WERI-Rb-1 (cell line): ENCODE results near the gene PIGR.

Source experiments
- DNase-seq: peaks from one replicate; pipeline ENCODE4 v3.0.0-alpha.2; 2020
- H3K27ac ChIP-seq: fragments of 250-450 bp; sonication (Bioruptor Pico); 2 replicates; pipeline ENCODE4 v1.5.1; 2020; ENCODE audit warnings: mild to moderate bottlenecking, moderate library complexity
- H3K27me3 ChIP-seq: fragments of 250-450 bp; sonication (Bioruptor Pico); 2 replicates; pipeline ENCODE4 v1.5.1; 2021; ENCODE audit warnings: mild to moderate bottlenecking, low read depth, moderate library complexity; ENCODE audit not compliant: insufficient read depth, severe bottlenecking
- H3K36me3 ChIP-seq: fragments of 250-450 bp; sonication (Bioruptor Pico); 2 replicates; pipeline ENCODE4 v1.5.1; 2020; ENCODE audit warnings: mild to moderate bottlenecking, moderate library complexity
- H3K4me3 ChIP-seq: 2 replicates; pipeline ENCODE4 v1.5.1; 2011; ENCODE audit warnings: low read depth, mild to moderate bottlenecking, control low read depth, low read length
- H3K9me3 ChIP-seq: fragments of 250-450 bp; sonication (Bioruptor Pico); 2 replicates; pipeline ENCODE4 v1.5.1; 2021; ENCODE audit warnings: mild to moderate bottlenecking, moderate library complexity; ENCODE audit not compliant: severe bottlenecking
- CTCF ChIP-seq: IDR thresholded peaks from 2 replicates; pipeline ENCODE4 v1.5.1; 2011; ENCODE audit warnings: low read depth, mild to moderate bottlenecking, control low read depth, inconsistent platforms, low read length

Gene PIGR

DNA sequence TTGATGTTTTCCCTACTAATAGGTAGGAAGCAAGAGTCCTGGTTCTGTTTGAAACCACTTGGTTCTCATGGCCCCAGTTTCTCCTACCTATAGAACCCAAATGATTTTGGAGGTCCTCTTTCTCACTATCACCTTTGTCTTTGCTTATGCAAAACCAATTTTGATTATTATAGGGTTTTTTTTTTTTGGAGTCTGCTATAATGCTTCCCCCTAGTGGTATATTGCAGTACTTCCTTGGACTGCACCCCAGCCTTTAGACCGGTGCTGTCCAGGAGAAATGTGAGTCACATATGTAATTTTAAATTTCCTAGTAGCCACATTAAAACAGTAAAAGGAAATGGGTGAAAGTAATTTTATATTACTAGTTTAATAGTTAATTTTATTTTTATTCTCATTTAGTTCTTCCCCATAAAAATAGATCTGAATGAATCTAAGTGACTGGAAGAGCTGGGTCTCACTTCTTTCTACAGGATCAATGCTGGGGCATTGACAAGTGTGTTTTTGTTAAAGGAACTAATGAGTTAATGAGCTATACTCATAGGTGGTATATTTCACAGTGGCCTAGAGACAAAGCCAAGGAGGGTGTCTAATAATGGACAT lies 35.1 kb downstream of the PIGR start:
- DNase-seq: peak; percentile 58
- no peaks in the 10 kb centered on the region for H3K36me3 ChIP-seq
- no peak overlapping the region for H3K27ac ChIP-seq
- no peak overlapping the region for H3K4me3 ChIP-seq
- peaks cover 95% of the 10 kb centered on the region for H3K27me3 ChIP-seq
- peak; percentile 67 for TF ChIP-seq CTCF
- H3K9me3 ChIP-seq: peaks cover 5% of the 10 kb centered on the region

DNA sequence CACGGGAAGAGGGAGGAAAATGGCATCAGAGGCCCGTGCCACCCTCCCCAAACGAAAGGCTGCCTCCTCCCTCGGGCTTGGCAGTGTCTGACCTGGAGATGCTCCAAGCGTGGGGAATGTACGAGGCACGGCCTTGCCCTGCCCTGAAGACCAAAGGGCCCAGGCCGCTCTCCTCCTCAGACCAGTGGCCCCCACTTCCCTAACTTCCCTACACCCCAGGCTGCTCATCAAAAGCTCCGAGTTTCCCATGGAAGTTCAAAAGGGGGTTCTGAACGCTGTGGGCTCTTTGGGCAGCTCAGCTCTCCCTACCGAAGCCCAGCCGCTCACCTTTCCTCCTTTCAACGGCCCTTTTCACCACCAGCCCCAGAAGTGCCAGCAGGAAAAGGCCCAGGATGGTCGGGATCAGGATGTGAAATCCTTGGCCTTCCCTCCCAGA lies 36.4 kb downstream of the PIGR start:
- peak overlapping the region; percentile 45 for H3K4me3 ChIP-seq
- TF ChIP-seq CTCF: no peak
- no peak for DNase-seq
- peaks cover 95% of the 10 kb centered on the region for H3K27me3 ChIP-seq
- no peak overlapping the region for H3K27ac ChIP-seq
- H3K9me3 ChIP-seq: peaks cover 5% of the 10 kb centered on the region
- no peaks in the 10 kb centered on the region for H3K36me3 ChIP-seq

DNA sequence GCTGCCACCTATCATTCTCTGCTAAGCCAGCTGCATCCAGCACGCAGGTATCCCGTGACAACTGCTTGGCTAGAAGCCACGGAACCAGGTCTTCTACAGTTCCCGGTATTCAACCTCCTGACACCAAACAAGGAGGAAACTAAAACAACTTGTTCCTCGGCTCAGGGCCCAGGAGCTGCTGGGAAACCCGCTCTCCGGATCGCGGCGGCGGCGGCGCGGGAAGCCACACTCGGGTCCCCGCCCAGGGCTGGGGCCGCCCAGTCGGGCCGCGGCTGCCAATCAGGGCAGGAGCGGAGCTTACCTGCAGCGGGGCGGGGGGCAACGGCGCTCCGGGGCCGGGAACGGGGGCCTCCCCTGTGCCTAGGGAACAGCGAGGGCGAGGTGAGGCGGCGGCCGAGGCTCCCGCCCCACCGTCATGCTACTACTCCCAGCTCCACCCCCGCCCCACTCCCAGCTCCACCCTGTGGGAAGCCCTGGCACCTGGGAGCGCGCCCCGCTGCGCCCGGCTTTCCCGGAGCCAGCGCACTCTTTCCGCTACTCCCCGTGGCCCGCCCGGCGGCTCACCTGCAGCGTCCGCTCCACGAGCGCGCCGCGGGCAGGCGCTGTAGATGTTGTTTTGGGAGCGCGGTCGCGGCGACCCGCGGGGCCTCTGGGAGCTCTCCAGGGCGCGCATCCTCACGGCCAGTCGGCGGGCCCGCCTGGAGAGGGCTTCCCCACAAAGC lies 36.9 kb downstream of the PIGR start:
- DNase-seq: peak; percentile 77

GRCh38 chr1:206908038-206908437 lies 38.2 kb downstream of the PIGR start:
- H3K36me3 ChIP-seq: no peaks in the 10 kb centered on the region
- peaks cover 95% of the 10 kb centered on the region for H3K27me3 ChIP-seq
- H3K27ac ChIP-seq: no peak overlapping the region
- no peak overlapping the region for H3K4me3 ChIP-seq
- DNase-seq: no peak
- no peak for TF ChIP-seq CTCF
- peaks cover 5% of the 10 kb centered on the region for H3K9me3 ChIP-seq

More for the DNA sequence above, 36.9 kb downstream of the PIGR start:
- peak overlapping the region; percentile 45 for H3K4me3 ChIP-seq
- peaks cover 5% of the 10 kb centered on the region for H3K9me3 ChIP-seq
- TF ChIP-seq CTCF: peak; percentile 34; the same call in 1 of the 2 replicates
- H3K36me3 ChIP-seq: no peaks in the 10 kb centered on the region
- peaks cover 95% of the 10 kb centered on the region for H3K27me3 ChIP-seq
- H3K27ac ChIP-seq: no peak overlapping the region

DNA sequence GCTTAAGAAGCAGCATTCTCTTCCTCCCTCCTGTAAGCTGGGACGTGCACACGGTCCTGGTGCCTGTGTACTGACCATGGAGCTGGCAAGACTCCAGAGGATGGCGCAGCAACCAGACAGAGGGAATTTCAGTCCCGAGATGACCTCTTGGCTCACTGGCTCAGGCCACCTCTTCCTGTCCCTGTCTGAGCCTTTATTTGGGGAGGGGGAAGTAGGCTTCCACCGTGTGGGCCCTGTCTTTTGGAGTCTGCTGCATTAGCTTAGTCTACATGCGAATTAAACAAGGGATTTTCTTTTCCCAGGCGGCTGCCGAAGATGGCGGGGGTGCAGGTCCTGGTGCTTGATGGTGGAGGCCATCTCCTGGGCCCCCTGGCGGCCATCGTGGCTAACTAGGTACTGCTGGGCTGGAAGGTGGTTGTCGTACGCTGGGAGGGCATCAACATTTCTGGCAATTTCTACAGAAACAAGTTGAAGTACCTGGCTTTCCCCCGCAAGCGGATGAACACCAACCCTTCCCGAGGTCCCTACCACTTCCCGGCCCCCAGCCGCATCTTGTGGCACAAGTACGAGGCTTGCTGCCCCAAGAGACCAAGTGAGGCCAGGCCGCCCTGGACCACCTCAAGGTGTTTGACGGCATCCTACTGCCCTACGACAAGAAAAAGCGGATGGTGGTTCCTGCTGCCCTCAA lies 38.8 kb downstream of the PIGR start:
- Histone ChIP-seq H3K4me3 (no peak overlapping the region), H3K27ac (no peak overlapping the region), H3K27me3 (peaks cover 95% of the 10 kb centered on the region), H3K9me3 (peaks cover 5% of the 10 kb centered on the region), H3K36me3 (no peaks in the 10 kb centered on the region)
- peak; percentile 93 for TF ChIP-seq CTCF
- peak; percentile 91 for DNase-seq
